AG10803 (cell line): ENCODE measurements around the gene SH3GL2.

Experiments used
- DNase-seq: peaks from one replicate; pipeline ENCODE4 v3.0.0; 2010; ENCODE audit warnings: low read depth
- H3K4me3 ChIP-seq: 2 replicates; pipeline ENCODE4 v1.5.1; 2011; ENCODE audit warnings: mild to moderate bottlenecking, low read length, control low read depth
- TF ChIP-seq, protein P1 (sequence below): conservative IDR thresholded peaks from 2 replicates; pipeline ENCODE4 v1.5.1; 2011; ENCODE audit warnings: mild to moderate bottlenecking, low read length, control low read depth, inconsistent platforms

The SH3GL2 gene

GRCh38 chr9:17578911-17579793 lies at the start of gene SH3GL2:
Gene SH3GL2 (plus strand): TSS chr9:17579066.
- peak within 1 kb of the TSS; percentile 29 for H3K4me3 ChIP-seq
- DNase-seq = no peak
- TF ChIP-seq, protein P1, sequence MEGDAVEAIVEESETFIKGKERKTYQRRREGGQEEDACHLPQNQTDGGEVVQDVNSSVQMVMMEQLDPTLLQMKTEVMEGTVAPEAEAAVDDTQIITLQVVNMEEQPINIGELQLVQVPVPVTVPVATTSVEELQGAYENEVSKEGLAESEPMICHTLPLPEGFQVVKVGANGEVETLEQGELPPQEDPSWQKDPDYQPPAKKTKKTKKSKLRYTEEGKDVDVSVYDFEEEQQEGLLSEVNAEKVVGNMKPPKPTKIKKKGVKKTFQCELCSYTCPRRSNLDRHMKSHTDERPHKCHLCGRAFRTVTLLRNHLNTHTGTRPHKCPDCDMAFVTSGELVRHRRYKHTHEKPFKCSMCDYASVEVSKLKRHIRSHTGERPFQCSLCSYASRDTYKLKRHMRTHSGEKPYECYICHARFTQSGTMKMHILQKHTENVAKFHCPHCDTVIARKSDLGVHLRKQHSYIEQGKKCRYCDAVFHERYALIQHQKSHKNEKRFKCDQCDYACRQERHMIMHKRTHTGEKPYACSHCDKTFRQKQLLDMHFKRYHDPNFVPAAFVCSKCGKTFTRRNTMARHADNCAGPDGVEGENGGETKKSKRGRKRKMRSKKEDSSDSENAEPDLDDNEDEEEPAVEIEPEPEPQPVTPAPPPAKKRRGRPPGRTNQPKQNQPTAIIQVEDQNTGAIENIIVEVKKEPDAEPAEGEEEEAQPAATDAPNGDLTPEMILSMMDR = no peak

GRCh38 chr9:17531642-17532254 lies 47.1 kb upstream of the SH3GL2 start:
- peak; percentile 39 for DNase-seq
- TF ChIP-seq, protein P1 = peak; percentile 79
- peak overlapping the region; percentile 19; the same call in 1 of the 2 replicates for H3K4me3 ChIP-seq

- no peak overlapping the region for H3K4me3 ChIP-seq
- TF ChIP-seq, protein P1 = no peak
- DNase-seq = no peak
Measured at GRCh38 chr9:17532461-17532860, 46.4 kb upstream of the SH3GL2 start.

GRCh38 chr9:17535176-17535575 lies 43.7 kb upstream of the SH3GL2 start:
- no peak overlapping the region for H3K4me3 ChIP-seq
- TF ChIP-seq, protein P1 = no peak
- no peak for DNase-seq

GRCh38 chr9:17536027-17536426 lies 42.8 kb upstream of the SH3GL2 start:
- TF ChIP-seq, protein P1 = no peak
- H3K4me3 ChIP-seq = no peak overlapping the region
- DNase-seq = no peak

- no peak overlapping the region for H3K4me3 ChIP-seq
- DNase-seq = no peak
- TF ChIP-seq, protein P1 = no peak
Measured at GRCh38 chr9:17551023-17551422, 27.8 kb upstream of the SH3GL2 start.
